Choroid plexus epithelial cell (primary cell): ENCODE results near the gene PLA1A.
"Not testable (repeated sequence)": the region's sequence is repeated elsewhere in the genome, so short reads cannot be mapped to it uniquely, and the experiment has no call there.

Experiments
- DNase-seq: peaks from one replicate; pipeline ENCODE4 v3.0.0-alpha.2; 2010; ENCODE audit warnings: low read depth
- H3K4me3 ChIP-seq: 2 replicates; pipeline ENCODE4 v1.5.1; 2011; ENCODE audit warnings: low read depth, mild to moderate bottlenecking, control low read depth, low read length, moderate library complexity
- CTCF ChIP-seq: conservative IDR thresholded peaks from 2 replicates; pipeline ENCODE4 v1.5.1; 2011; ENCODE audit warnings: low read depth, mild to moderate bottlenecking, control low read depth, inconsistent platforms, low read length, moderate library complexity

Gene PLA1A

GRCh38 chr3:119597548-119598288 is at the start of gene PLA1A:
Gene PLA1A, plus strand, starts transcription at chr3:119597885. Its CDS starts 29 bp downstream, at chr3:119597914.
- H3K4me3 ChIP-seq: no peak within 1 kb of the TSS
- DNase-seq: no peak
- TF ChIP-seq CTCF: no peak

GRCh38 chr3:119548341-119548740 is 49.3 kb upstream of the PLA1A start:
- no peak for TF ChIP-seq CTCF
- no peak for DNase-seq
- H3K4me3 ChIP-seq: no peak overlapping the region

GRCh38 chr3:119550192-119550910 is 47.3 kb upstream of the PLA1A start:
- TF ChIP-seq CTCF: no peak
- no peak for DNase-seq
- no peak overlapping the region for H3K4me3 ChIP-seq

GRCh38 chr3:119551598-119551997 is 46.1 kb upstream of the PLA1A start:
- no peak for TF ChIP-seq CTCF
- DNase-seq: no peak
- no peak overlapping the region for H3K4me3 ChIP-seq

GRCh38 chr3:119552928-119553327 is 44.8 kb upstream of the PLA1A start:
- not testable (repeated sequence) for H3K4me3 ChIP-seq, DNase-seq

GRCh38 chr3:119553823-119554415 is 43.8 kb upstream of the PLA1A start:
- DNase-seq: no peak
- no peak for TF ChIP-seq CTCF
- no peak overlapping the region for H3K4me3 ChIP-seq

GRCh38 chr3:119555309-119555735 is 42.4 kb upstream of the PLA1A start:
- no peak for DNase-seq
- TF ChIP-seq CTCF: no peak
- H3K4me3 ChIP-seq: no peak overlapping the region
